Measurements from ENCODE around the gene TBC1D22A. TPM values are rescaled to one million over a fixed set of nuclear protein-coding genes. Genes with fewer than 3 reads are reported as not detected.

TBC1D22A gene
- total and polyA plus RNA-seq, 2 donors (not counting 3 experiments of a cell fraction or from before 2014, with no cell fraction given) = 26.1 to 32.4 TPM

DNA sequence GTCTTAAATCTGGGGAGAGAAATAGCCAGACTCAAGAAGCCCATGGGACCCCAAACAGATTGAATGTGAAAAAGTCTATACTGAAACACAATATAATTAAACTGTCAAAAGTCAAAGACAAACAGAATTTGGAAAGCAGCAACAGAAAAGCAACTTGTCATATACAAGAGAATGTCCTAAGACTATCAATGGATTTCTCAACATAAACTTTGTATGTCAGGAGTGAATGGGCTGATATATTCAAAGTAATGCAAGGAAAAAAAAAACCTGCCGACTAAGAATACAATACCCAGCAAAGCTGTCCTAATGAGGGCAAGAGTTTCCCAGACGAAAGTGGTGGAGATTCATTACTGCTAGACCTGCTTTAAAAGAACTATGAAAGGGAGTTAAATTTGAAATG lies 73.2 kb downstream of the TBC1D22A start:
- Histone ChIP-seq H3K79me2 (ENCODE audit: control insufficient read depth, insufficient read depth, low read length) (peaks cover 2% of the 10 kb centered on the region), H4K20me1 (replicated peaks; ENCODE audit: control insufficient read depth, extremely low read depth, insufficient read depth, low read length) (no peaks in the 10 kb centered on the region), H3K4me3 (replicated peaks in 1 of 3; ENCODE audit: insufficient read depth in 1 of 3, low read depth in 1 of 3, low read length in 3 of 3) (no peak overlapping the region), H2AFZ (ENCODE audit: low read depth, low read length) (no peak overlapping the region), H3K36me3 (ENCODE audit: control insufficient read depth in 2 of 2, extremely low read depth in 1 of 2, insufficient read depth in 2 of 2, low read length in 2 of 2) (no peaks in the 10 kb centered on the region), H3K27me3 (ENCODE audit: control insufficient read depth in 2 of 2, insufficient read depth in 2 of 2, low read length in 2 of 2) (no peaks in the 10 kb centered on the region), H3K9me3 (replicated peaks; ENCODE audit: control insufficient read depth, insufficient read depth, low read length) (no peaks in the 10 kb centered on the region), H3K9me1 (replicated peaks; ENCODE audit: control insufficient read depth, extremely low read depth, insufficient read depth, low read length) (no peaks in the 10 kb centered on the region), H3K4me1 (ENCODE audit: control insufficient read depth, extremely low read depth, insufficient read depth, low read length) (peaks cover 4% of the 10 kb centered on the region), H3K4me2 (ENCODE audit: insufficient read depth, low read length) (no peak overlapping the region), H3K9ac (replicated peaks; ENCODE audit: extremely low read depth, insufficient read depth, low read length) (no peak overlapping the region), H3K27ac (ENCODE audit: insufficient read depth, low read depth, low read length) (no peak overlapping the region)
- TF ChIP-seq POLR2AphosphoS5 (IDR thresholded peaks at IDR 0.05; ENCODE audit: insufficient read depth, low read depth, low read length) (no peak), GATA2 (IDR thresholded peaks at IDR 0.05; ENCODE audit: insufficient read depth, insufficient read length, low read depth, low read length) (no peak), EZH2 (IDR thresholded peaks at IDR 0.05; ENCODE audit: borderline replicate concordance, low read depth, low read length, severe bottlenecking) (no peak), FOS (IDR thresholded peaks at IDR 0.05; ENCODE audit: borderline replicate concordance, insufficient read depth, low read length) (no peak), CTCF (IDR thresholded peaks at IDR 0.05; ENCODE audit: extremely low read depth in 1 of 2, insufficient read depth in 1 of 2, low read depth in 1 of 2, low read length in 2 of 2) (no peak), MAX (IDR thresholded peaks at IDR 0.05; ENCODE audit: insufficient read depth, insufficient read length) (no peak), JUN (IDR thresholded peaks at IDR 0.05; ENCODE audit: borderline replicate concordance, insufficient read depth, insufficient read length, low read depth) (no peak), MYC (IDR thresholded peaks at IDR 0.05; ENCODE audit: low read depth, low read length) (no peak), POLR2A (IDR thresholded peaks at IDR 0.05; ENCODE audit: low read depth, low read length) (no peak)
- no TSS peak for BruUV-seq (replicated peaks)
- intact Hi-C loops (cut with micrococcal nuclease) (no loop called here), dilution Hi-C loops (cut with MboI; ENCODE audit: extremely low pct_ligation_motif_present, low sequenced_read_pairs) (no loop called here)
- ChIA-PET CTCF (interaction anchor here (0.9 kb wide), 1 partner anchor 10 kb away, joined by 3 read pairs; no protein-coding TSS in a partner anchor), POLR2A (no interaction called here)
- no peak for DNase-seq (ENCODE audit: low read depth, low spot score)
- no peak for FAIRE-seq
